ENCODE measurements around the gene DGKB.

Gene DGKB

DNA sequence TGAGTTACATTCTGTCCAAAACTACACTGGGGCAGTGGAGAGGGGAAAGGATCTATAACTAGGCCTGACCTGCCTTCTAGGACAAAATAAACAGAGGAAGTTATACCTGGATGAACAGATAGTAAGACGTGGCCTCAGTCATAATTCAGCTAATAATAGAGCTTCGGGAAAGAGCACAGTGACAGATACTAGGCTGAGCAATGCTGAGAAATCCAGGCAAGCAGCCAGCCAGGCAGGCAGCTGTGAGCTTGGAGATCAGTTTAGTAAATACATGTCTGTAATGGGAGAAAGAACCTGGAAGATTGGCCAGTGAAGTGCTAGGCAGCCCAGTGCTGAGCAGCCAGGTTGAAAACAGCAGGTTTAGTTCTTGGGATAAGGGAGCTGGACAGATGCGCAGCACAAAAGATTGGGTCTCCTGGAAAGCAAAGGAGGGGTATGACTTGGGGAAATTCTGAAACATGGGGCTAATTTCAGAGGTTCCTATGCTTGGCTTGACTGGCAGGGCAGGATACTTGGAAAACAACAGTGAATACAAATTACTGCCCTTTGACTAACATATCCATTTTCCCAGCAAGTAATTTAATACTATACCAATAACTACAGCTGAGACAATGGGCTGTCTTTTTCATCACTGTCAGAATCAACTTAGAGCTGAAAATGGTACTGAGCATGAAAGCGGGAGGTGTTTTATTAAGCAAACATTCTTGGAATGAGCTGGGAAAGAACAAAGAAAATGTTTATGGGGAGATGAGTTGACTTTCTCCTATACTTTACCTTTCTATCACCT lies 140.8 kb downstream of the DGKB start:
- TF ChIP-seq, protein P1, sequence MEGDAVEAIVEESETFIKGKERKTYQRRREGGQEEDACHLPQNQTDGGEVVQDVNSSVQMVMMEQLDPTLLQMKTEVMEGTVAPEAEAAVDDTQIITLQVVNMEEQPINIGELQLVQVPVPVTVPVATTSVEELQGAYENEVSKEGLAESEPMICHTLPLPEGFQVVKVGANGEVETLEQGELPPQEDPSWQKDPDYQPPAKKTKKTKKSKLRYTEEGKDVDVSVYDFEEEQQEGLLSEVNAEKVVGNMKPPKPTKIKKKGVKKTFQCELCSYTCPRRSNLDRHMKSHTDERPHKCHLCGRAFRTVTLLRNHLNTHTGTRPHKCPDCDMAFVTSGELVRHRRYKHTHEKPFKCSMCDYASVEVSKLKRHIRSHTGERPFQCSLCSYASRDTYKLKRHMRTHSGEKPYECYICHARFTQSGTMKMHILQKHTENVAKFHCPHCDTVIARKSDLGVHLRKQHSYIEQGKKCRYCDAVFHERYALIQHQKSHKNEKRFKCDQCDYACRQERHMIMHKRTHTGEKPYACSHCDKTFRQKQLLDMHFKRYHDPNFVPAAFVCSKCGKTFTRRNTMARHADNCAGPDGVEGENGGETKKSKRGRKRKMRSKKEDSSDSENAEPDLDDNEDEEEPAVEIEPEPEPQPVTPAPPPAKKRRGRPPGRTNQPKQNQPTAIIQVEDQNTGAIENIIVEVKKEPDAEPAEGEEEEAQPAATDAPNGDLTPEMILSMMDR (IDR thresholded peaks at IDR 0.05; ENCODE audit: low read depth, low read length, missing control alignments), result no peak
- H3K4me3 ChIP-seq (replicated peaks; ENCODE audit: low read depth, low read length), result no peak overlapping the region
- peak; percentile 29 for DNase-seq (ENCODE audit: extremely low read depth, low read depth)

DNA sequence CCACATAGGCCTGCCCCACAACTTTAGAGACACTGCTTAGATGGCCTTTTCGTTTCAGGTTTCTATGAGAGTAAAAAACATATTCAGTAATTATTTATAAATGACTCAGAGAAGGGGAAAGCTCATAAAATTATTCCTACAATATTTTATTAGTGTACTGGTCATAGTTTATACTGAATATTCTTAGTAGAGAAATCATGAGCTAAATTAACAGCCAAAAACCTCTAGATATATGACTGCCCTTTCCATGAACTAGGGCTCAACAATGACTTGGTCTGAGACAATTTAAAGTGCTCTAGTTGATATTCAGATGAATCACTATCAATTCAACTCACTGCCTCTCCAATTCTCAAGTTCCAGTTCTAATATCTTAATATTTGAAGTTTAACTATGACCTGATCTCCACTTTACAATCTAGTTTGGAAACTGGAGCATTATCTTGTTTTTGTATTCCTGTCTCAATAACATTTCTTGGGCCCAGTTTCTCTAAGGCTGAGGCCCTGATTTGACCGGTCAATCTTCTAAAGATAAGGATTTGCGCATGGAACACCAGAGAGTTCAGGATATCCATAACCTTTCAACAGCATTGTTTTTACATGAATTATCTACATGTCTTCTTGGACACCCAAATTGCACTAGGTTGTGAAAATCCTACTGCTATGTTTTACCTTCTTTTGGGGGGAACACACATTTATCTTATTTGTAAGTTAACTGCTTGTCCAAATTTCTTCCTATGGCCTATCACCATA lies 141.6 kb downstream of the DGKB start:
- no peak for DNase-seq (ENCODE audit: extremely low read depth, low read depth)
- no peak overlapping the region for H3K4me3 ChIP-seq (replicated peaks; ENCODE audit: low read depth, low read length)
- TF ChIP-seq, protein P1 (IDR thresholded peaks at IDR 0.05; ENCODE audit: low read depth, low read length, missing control alignments), result no peak

DNA sequence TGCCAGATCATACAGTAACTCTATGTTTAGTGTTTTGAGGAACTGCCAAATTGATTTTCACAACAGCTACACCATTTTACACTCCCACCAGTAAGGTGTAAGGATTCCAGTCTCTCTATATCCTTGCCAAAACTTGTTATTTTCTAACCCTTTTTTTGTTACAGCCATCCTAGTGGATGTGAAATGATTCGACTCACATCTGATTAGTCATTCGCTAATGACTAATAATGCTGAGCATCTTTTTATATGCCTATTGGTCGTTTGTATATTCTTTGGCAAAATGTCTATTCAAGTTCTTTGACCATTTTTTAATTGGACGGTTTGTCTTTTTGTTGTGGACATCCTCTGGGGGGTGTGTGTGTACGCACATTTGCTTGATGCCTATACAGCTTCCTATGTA lies 142.8 kb downstream of the DGKB start:
- TF ChIP-seq, protein P1 (IDR thresholded peaks at IDR 0.05; ENCODE audit: low read depth, low read length, missing control alignments), result no peak
- H3K4me3 ChIP-seq (replicated peaks; ENCODE audit: low read depth, low read length), result no peak overlapping the region
- no peak for DNase-seq (ENCODE audit: extremely low read depth, low read depth)

DNA sequence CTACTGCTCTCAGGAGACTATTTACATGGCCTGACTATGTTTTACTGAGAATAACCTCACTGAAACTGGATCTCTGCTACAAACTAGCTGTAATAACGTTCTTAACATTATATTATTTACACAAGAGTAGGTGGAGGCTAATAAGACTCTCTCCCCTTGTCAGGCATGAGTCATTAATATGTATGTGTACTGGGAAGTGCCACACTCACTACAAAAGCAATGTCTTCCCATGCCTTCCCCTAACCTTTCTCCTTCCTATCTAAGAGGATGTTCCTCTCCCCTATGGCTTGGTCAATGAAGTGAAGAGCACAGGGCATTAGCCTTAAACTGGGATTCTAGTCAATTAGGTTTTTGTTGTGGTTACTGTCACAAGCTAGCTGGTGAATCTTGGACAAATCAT lies 147.9 kb downstream of the DGKB start:
- H3K4me3 ChIP-seq (replicated peaks; ENCODE audit: low read depth, low read length), result no peak overlapping the region
- peak; percentile 14 for DNase-seq (ENCODE audit: extremely low read depth, low read depth)
- TF ChIP-seq, protein P1 (IDR thresholded peaks at IDR 0.05; ENCODE audit: low read depth, low read length, missing control alignments), result no peak

DNA sequence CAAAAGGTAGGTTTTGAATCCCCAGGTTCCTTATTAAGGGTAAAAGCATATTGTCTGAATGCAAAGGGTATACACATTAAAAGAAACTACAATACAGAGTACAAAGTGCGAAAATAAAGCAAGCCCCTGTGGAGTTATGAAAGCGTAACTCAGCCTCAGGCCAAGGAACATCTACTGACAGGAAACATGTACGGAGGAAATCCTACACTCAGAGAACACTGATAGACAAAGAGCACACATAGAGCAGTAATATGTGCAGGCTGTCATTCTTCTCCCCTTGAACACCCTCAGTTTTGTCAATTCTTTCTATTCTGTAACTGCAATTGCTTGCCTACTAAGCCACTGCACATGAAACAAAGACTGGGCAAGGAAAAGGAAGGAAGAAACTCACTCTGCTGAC lies 150.2 kb downstream of the DGKB start:
- TF ChIP-seq, protein P1 (IDR thresholded peaks at IDR 0.05; ENCODE audit: low read depth, low read length, missing control alignments), result no peak
- no peak overlapping the region for H3K4me3 ChIP-seq (replicated peaks; ENCODE audit: low read depth, low read length)
- DNase-seq (ENCODE audit: extremely low read depth, low read depth), result no peak

DNA sequence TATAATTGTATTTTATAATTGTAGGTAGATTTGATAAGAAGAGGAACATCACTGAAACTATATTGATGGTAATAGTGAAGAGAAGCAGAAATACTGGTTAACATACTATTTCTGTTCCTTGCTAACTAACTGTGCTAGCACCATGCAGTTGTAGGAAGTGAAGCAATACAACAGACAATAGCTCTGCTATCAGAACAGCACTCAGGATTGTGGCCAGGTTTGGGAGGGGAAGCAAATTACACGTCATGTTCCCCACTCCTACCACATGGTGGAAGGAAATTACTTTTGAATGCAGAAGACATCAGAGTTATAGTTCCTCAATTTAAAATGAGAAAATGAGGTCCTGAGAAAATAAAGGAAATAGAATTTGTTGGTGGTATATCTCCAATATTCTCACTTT lies 151.1 kb downstream of the DGKB start:
- no peak for DNase-seq (ENCODE audit: extremely low read depth, low read depth)
- TF ChIP-seq, protein P1 (IDR thresholded peaks at IDR 0.05; ENCODE audit: low read depth, low read length, missing control alignments), result no peak
- no peak overlapping the region for H3K4me3 ChIP-seq (replicated peaks; ENCODE audit: low read depth, low read length)
